ENCODE data around the gene KYAT1.

Gene KYAT1

GRCh38 chr9:128835246-128836210 is 46.2 kb downstream of the KYAT1 start:
- DNase-seq: no peak

GRCh38 chr9:128833696-128834095 is 48.1 kb downstream of the KYAT1 start:
- DNase-seq: no peak

- DNase-seq: peak; percentile 91
Observed at GRCh38 chr9:128829477-128830251, 52.1 kb downstream of the KYAT1 start, which contains the start of gene SPOUT1. Gene SPOUT1, minus strand, starts transcription at chr9:128829794. Its CDS starts 14 bp downstream, at chr9:128829780.

- no peak for DNase-seq
Observed at GRCh38 chr9:128828719-128829452, 52.9 kb downstream of the KYAT1 start.

GRCh38 chr9:128828267-128828666 is 53.5 kb downstream of the KYAT1 start:
- DNase-seq: no peak

GRCh38 chr9:128825923-128826700 is 55.6 kb downstream of the KYAT1 start:
- DNase-seq: no peak

- DNase-seq: no peak
Observed at GRCh38 chr9:128824911-128825310, 56.8 kb downstream of the KYAT1 start.

- DNase-seq: no peak
Observed at GRCh38 chr9:128823903-128824406, 57.8 kb downstream of the KYAT1 start.

- DNase-seq: no peak
Observed at GRCh38 chr9:128823362-128823902, 58.3 kb downstream of the KYAT1 start.

GRCh38 chr9:128822407-128823042 is 59.2 kb downstream of the KYAT1 start:
- DNase-seq: no peak

- DNase-seq: no peak
Observed at GRCh38 chr9:128821584-128822406, 60.0 kb downstream of the KYAT1 start.

- no peak for DNase-seq
Observed at GRCh38 chr9:128820665-128821583, 60.8 kb downstream of the KYAT1 start.

- DNase-seq: no peak
Observed at GRCh38 chr9:128819716-128820664, 61.8 kb downstream of the KYAT1 start.

- DNase-seq: peak; percentile 18
Observed at GRCh38 chr9:128818839-128819715, 62.7 kb downstream of the KYAT1 start.

GRCh38 chr9:128818099-128818838 is 63.5 kb downstream of the KYAT1 start, which contains the start of gene ENDOG:
Gene ENDOG, plus strand, starts transcription at chr9:128818500. Its CDS starts 185 bp downstream, at chr9:128818685.
- peak; percentile 98 for DNase-seq

GRCh38 chr9:128810873-128811272 is 70.9 kb downstream of the KYAT1 start:
- no peak for DNase-seq

Measured in NCI-H1092 (cell line).